ENCODE results near the gene TNFSF10.
"Not testable (repeated sequence)": the region's sequence is repeated elsewhere in the genome, so short reads cannot be mapped to it uniquely, and the experiment has no call there.

TNFSF10 gene

GRCh38 chr3:172525116-172525613 is 1.9 kb upstream of the TNFSF10 start:
- H3K27ac ChIP-seq, result no peak overlapping the region
- TF ChIP-seq ZFX (IDR thresholded peaks at IDR 0.05; ENCODE audit: borderline replicate concordance) (no peak), CTCF (IDR thresholded peaks at IDR 0.05) (no peak)

- no peak for TF ChIP-seq ZFX (IDR thresholded peaks at IDR 0.05; ENCODE audit: borderline replicate concordance)
- TF ChIP-seq CTCF (IDR thresholded peaks at IDR 0.05), result no peak
- H3K27ac ChIP-seq, result no peak overlapping the region
Observed at GRCh38 chr3:172524611-172525010, 1.4 kb upstream of the TNFSF10 start.

- H3K27ac ChIP-seq, result not testable (repeated sequence)
Observed at GRCh38 chr3:172521837-172522726, 1.1 kb downstream of the TNFSF10 start.

- no peak overlapping the region for H3K27ac ChIP-seq
- TF ChIP-seq CTCF (IDR thresholded peaks at IDR 0.05), result no peak
- no peak for TF ChIP-seq ZFX (IDR thresholded peaks at IDR 0.05; ENCODE audit: borderline replicate concordance)
Observed at GRCh38 chr3:172520301-172520831, 2.9 kb downstream of the TNFSF10 start.

GRCh38 chr3:172519740-172520139 is 3.5 kb downstream of the TNFSF10 start:
- no peak overlapping the region for H3K27ac ChIP-seq
- TF ChIP-seq ZFX (IDR thresholded peaks at IDR 0.05; ENCODE audit: borderline replicate concordance) (no peak), CTCF (IDR thresholded peaks at IDR 0.05) (no peak)

GRCh38 chr3:172518929-172519640 is 4.1 kb downstream of the TNFSF10 start:
- no peak for TF ChIP-seq CTCF (IDR thresholded peaks at IDR 0.05)
- no peak for TF ChIP-seq ZFX (IDR thresholded peaks at IDR 0.05; ENCODE audit: borderline replicate concordance)
- no peak overlapping the region for H3K27ac ChIP-seq

- no peak overlapping the region for H3K27ac ChIP-seq
- TF ChIP-seq ZFX (IDR thresholded peaks at IDR 0.05; ENCODE audit: borderline replicate concordance) (no peak), CTCF (IDR thresholded peaks at IDR 0.05) (no peak)
Observed at GRCh38 chr3:172517859-172518466, 5.3 kb downstream of the TNFSF10 start.

All from 22Rv1 (cell line).